Measurements from ENCODE around the gene CAPN3.
"Not testable (repeated sequence)": the region's sequence is repeated elsewhere in the genome, so short reads cannot be mapped to it uniquely, and the experiment has no call there.

The CAPN3 gene

DNA sequence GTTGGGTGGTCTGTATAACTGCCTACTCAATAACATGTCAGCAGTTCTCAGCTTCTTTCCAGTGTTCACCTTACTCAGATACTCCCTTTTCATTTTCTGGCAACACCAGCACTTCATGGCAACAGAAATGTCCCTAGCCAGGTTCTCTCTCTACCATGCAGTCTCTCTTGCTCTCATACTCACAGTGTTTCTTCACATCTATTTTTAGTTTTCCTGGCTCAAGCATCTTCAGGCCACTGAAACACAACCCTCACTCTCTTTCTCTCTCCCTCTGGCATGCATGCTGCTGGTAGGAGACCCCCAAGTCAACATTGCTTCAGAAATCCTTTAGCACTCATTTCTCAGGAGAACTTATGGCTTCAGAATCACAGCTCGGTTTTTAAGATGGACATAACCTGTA, at the start of gene CAPN3:
CAPN3 (plus strand) TSS at position 253 of the 400 bp plus-strand sequence. CDS start 305 bp downstream, outside the sequence.
- no peaks in the 10 kb centered on the region for H3K9me3 Mint-ChIP-seq
- peaks cover 36% of the 10 kb centered on the region for H3K36me3 Mint-ChIP-seq
- no peak within 1 kb of the TSS for H3K27ac Mint-ChIP-seq
- H3K27me3 Mint-ChIP-seq, result no peaks in the 10 kb centered on the region
- no peak within 1 kb of the TSS for H3K4me3 Mint-ChIP-seq
- no peak for ATAC-seq
- H3K4me1 Mint-ChIP-seq, result no peaks in the 10 kb centered on the region

GRCh38 chr15:42313463-42313862, 45.8 kb upstream of the CAPN3 start:
- Mint-ChIP-seq H3K4me3 (no peak overlapping the region), H3K4me1 (no peaks in the 10 kb centered on the region), H3K27ac (no peak overlapping the region), H3K27me3 (no peaks in the 10 kb centered on the region), H3K9me3 (no peaks in the 10 kb centered on the region), H3K36me3 (peaks cover 72% of the 10 kb centered on the region)
- no peak for ATAC-seq

DNA sequence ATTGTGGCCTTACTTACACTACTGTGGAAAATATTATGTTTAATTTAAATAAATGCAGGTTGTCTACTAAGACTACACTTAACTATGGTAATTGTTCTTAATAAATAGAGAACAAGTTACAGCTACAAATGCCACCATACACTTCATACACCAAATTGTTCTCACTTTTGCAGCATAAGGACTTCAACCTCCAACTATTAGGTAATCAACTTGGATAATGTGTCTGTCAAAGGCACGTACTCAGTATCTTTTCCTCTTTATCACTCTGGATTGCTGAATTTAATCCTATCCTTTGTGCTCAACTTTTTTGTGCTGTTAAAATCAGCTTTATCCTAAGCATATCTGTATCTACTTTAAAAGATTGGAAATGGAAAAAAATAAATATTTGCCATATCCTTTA, 44.5 kb upstream of the CAPN3 start:
- Mint-ChIP-seq H3K9me3 (no peaks in the 10 kb centered on the region), H3K27ac (no peak overlapping the region), H3K36me3 (peaks cover 67% of the 10 kb centered on the region), H3K27me3 (no peaks in the 10 kb centered on the region), H3K4me3 (no peak overlapping the region), H3K4me1 (no peaks in the 10 kb centered on the region)
- ATAC-seq, result no peak

GRCh38 chr15:42315521-42315920, 43.8 kb upstream of the CAPN3 start:
- no peak overlapping the region for H3K27ac Mint-ChIP-seq
- no peak overlapping the region for H3K4me3 Mint-ChIP-seq
- H3K36me3 Mint-ChIP-seq, result peaks cover 60% of the 10 kb centered on the region
- no peaks in the 10 kb centered on the region for H3K9me3 Mint-ChIP-seq
- H3K27me3 Mint-ChIP-seq, result no peaks in the 10 kb centered on the region
- H3K4me1 Mint-ChIP-seq, result no peaks in the 10 kb centered on the region
- no peak for ATAC-seq

DNA sequence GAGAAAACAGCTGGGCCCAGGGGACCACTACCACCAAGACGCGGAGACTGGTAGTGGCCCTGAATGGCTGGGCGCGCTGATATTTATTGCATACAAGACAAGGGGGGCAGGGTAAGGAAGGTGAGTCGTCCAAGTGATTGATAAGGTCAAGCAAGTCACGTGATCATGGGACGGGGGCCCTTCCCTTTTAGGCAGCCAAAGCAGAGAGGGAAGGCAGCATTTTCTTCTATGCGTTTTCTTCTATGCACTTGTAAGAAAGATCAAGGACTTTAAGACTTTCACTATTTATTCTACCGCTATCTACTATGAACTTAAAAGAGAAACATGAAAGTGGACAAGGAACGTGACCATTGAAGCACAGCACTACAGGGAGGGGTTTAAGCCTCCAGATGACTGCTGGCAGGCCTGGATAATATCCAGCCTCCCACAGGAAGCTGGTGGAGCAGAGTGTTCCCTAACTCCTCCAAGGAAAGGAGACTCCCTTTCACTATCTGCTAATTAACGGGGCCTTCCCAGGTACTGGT, 43.0 kb upstream of the CAPN3 start:
- H3K27ac Mint-ChIP-seq, H3K4me1 Mint-ChIP-seq, ATAC-seq, H3K27me3 Mint-ChIP-seq, H3K9me3 Mint-ChIP-seq, H3K4me3 Mint-ChIP-seq: not testable (repeated sequence)
- peaks cover 59% of the 10 kb centered on the region for H3K36me3 Mint-ChIP-seq

- peaks cover 62% of the 10 kb centered on the region for H3K36me3 Mint-ChIP-seq
- ATAC-seq, result no peak
- H3K4me3 Mint-ChIP-seq, result no peak overlapping the region
- no peaks in the 10 kb centered on the region for H3K4me1 Mint-ChIP-seq
- H3K27me3 Mint-ChIP-seq, result no peaks in the 10 kb centered on the region
- H3K27ac Mint-ChIP-seq, result no peak overlapping the region
- H3K9me3 Mint-ChIP-seq, result no peaks in the 10 kb centered on the region
Observed at GRCh38 chr15:42319206-42319605, 40.1 kb upstream of the CAPN3 start.

DNA sequence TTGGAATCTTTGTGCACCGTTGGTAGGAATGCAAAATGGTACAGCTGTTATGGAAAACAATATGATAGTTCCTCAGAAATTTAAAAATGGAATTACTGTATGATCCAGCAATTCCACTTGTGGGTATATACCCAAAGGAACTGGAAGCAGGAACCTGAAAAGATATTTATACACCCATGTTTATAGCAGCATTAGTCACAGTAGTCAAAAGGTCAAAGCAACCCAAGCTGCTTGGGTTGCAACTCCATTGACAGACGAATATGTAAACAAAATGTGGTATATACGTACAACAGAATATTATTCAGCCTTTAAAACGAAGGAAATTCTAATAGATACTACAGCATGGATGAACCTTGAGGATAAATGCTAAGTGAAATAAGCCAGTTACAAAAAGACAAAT, 35.0 kb upstream of the CAPN3 start:
- no peaks in the 10 kb centered on the region for H3K9me3 Mint-ChIP-seq
- H3K27ac Mint-ChIP-seq, result no peak overlapping the region
- no peak overlapping the region for H3K4me3 Mint-ChIP-seq
- H3K36me3 Mint-ChIP-seq, result peaks cover 85% of the 10 kb centered on the region
- ATAC-seq, result no peak
- H3K27me3 Mint-ChIP-seq, result no peaks in the 10 kb centered on the region
- H3K4me1 Mint-ChIP-seq, result no peaks in the 10 kb centered on the region

- H3K4me3 Mint-ChIP-seq, result no peak overlapping the region
- no peaks in the 10 kb centered on the region for H3K27me3 Mint-ChIP-seq
- H3K27ac Mint-ChIP-seq, result no peak overlapping the region
- no peaks in the 10 kb centered on the region for H3K4me1 Mint-ChIP-seq
- peaks cover 63% of the 10 kb centered on the region for H3K36me3 Mint-ChIP-seq
- ATAC-seq, result no peak
- H3K9me3 Mint-ChIP-seq, result no peaks in the 10 kb centered on the region
Observed at GRCh38 chr15:42329161-42329560, 30.1 kb upstream of the CAPN3 start.

DNA sequence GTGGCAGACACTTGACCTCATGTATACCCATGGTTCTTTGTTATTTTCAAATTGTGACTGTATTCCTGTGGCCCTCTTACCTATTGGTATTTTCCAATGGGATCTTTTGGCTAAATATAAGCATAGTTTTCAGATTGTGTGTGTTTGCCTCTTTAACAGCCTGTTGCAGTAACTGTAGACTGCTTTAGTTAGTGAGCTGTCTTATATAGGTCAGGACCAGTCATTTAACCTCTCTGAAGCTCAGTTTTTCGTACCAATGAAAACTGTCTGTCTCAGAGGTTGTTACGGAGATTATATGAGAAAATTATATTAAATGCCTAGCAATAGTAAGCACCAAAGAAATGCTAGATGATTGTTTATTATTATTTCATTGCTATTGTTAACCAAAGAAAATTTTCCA, 29.3 kb upstream of the CAPN3 start:
- Mint-ChIP-seq H3K36me3 (peaks cover 62% of the 10 kb centered on the region), H3K27ac (no peak overlapping the region), H3K9me3 (peaks cover 3% of the 10 kb centered on the region), H3K4me3 (no peak overlapping the region), H3K27me3 (no peaks in the 10 kb centered on the region), H3K4me1 (no peaks in the 10 kb centered on the region)
- ATAC-seq, result no peak

DNA sequence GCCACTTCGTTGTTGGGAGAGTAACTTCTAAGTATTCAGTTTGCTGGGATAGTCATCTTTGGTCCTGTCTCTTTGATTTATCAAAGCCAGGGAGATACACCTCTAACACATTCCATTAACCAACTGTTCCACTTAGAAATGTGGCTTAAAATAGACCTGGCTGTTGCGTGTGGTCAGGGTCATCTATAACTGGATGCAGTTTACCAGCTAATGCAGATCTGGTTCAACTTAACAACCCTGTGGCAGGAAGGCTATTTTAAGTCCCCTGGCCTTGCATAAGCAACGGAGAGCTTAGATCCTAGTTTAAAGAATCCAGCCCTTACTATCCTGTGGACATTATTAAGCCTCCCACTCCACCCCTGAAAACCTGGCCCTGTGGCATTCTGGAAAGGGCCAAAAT, 28.1 kb upstream of the CAPN3 start:
- Mint-ChIP-seq H3K27me3 (no peaks in the 10 kb centered on the region), H3K4me3 (no peak overlapping the region), H3K9me3 (peaks cover 8% of the 10 kb centered on the region), H3K4me1 (no peaks in the 10 kb centered on the region), H3K27ac (no peak overlapping the region), H3K36me3 (peaks cover 60% of the 10 kb centered on the region)
- no peak for ATAC-seq

DNA sequence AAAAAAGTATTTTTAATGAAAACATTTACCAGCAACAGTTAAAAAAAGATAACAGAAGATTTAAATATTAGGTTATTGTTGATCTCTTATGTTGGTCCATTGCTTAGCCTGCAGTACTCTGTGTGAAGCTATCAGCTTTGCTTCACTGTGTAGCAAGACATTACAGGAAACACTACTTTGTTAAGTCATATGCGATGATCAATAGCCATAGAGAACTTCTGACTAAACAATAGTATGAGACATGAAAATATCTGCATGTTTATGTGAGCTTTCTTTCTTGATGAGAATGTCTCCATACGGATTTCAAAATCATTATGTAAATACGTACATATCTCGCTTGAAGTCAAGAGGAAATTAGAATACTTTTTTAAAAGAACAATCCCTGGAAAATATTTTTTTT, 27.0 kb upstream of the CAPN3 start:
- no peak for ATAC-seq
- H3K9me3 Mint-ChIP-seq, result peaks cover 12% of the 10 kb centered on the region
- H3K36me3 Mint-ChIP-seq, result peaks cover 58% of the 10 kb centered on the region
- no peaks in the 10 kb centered on the region for H3K27me3 Mint-ChIP-seq
- H3K4me1 Mint-ChIP-seq, result no peaks in the 10 kb centered on the region
- no peak overlapping the region for H3K27ac Mint-ChIP-seq
- H3K4me3 Mint-ChIP-seq, result no peak overlapping the region

DNA sequence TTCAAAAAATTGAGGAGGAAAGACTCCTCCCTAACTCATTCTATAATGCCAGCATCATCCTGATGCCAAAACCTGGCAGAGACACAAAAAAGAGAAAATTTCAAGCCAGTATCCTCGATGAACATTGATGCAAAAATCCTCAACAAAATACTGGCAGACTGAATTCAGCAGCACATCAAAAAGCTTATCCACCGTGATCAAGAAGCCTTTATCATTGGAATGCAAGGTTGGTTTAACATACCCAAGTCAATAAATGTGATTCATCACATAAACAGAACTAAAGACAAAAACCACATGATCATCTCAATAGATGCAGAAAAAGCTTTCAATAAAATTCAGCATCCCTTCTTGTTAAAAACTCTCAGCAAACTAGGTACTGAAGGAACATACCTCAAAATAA, 24.2 kb upstream of the CAPN3 start:
- Mint-ChIP-seq H3K4me3 (no peak overlapping the region), H3K27ac (no peak overlapping the region), H3K9me3 (peaks cover 12% of the 10 kb centered on the region), H3K36me3 (peaks cover 47% of the 10 kb centered on the region), H3K27me3 (no peaks in the 10 kb centered on the region), H3K4me1 (no peaks in the 10 kb centered on the region)
- no peak for ATAC-seq

DNA sequence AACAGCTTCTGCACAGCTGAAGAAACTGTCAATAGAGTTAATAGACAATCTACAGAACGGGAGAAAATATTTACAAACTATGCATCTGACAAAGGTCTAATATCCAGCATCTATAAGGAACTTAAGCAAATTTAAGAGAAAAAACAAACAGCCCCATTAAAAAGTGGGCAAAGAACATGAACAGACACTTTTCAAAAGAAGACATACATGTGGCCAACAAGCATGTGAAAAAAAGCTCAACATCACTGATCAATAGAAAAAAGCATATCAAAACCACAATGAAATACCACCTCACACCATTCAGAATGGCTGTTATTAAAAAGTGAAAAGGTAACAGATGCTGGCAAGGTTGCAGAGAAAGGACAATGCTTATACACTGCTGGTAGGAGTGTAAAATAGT, 22.7 kb upstream of the CAPN3 start:
- not testable (repeated sequence) for H3K27ac Mint-ChIP-seq, ATAC-seq, H3K27me3 Mint-ChIP-seq, H3K4me3 Mint-ChIP-seq, H3K4me1 Mint-ChIP-seq
- Mint-ChIP-seq H3K9me3 (peaks cover 12% of the 10 kb centered on the region), H3K36me3 (peaks cover 39% of the 10 kb centered on the region)

- Mint-ChIP-seq H3K36me3 (peaks cover 38% of the 10 kb centered on the region), H3K9me3 (peaks cover 12% of the 10 kb centered on the region)
- H3K27ac Mint-ChIP-seq, H3K4me1 Mint-ChIP-seq, H3K27me3 Mint-ChIP-seq, H3K4me3 Mint-ChIP-seq, ATAC-seq: not testable (repeated sequence)
Observed at GRCh38 chr15:42337104-42337503, 22.2 kb upstream of the CAPN3 start.

GRCh38 chr15:42338500-42338899, 20.8 kb upstream of the CAPN3 start:
- Mint-ChIP-seq H3K36me3 (peaks cover 42% of the 10 kb centered on the region), H3K27ac (no peak overlapping the region), H3K4me1 (no peaks in the 10 kb centered on the region), H3K27me3 (no peaks in the 10 kb centered on the region), H3K9me3 (peaks cover 12% of the 10 kb centered on the region), H3K4me3 (no peak overlapping the region)
- ATAC-seq, result no peak

DNA sequence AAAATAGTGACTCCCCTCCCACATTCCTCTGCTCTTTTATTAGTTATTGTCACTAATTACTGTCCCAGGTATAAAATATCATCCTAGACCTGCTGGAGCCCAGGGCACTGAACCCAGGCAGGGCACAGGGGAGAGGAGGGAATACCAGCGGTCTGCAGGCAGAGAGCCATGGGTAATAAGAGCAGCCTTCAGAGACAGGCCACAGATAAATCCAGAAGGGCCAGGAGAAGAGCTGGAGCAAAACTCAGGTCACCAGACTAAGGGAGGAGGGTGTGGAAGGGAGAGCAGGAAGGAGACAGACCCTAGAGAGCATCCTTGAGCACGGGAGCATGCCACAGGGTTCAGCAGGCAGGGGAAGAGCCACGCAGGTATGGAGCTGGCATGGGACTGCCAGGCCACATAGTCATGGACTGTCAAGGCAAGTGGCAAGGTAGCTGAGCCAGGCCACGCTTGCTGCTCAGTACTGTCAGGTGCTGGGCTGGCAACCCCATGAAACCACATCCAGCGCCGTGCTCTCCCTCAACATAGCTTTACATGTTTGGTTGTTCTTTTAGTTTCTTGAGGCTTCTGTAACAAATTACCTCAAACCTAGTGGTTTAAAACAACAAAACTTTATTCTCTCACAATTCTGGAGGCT, 15.6 kb upstream of the CAPN3 start:
- H3K4me3 Mint-ChIP-seq, result no peak overlapping the region
- H3K27me3 Mint-ChIP-seq, result no peaks in the 10 kb centered on the region
- H3K27ac Mint-ChIP-seq, result no peak overlapping the region
- no peak for ATAC-seq
- no peaks in the 10 kb centered on the region for H3K4me1 Mint-ChIP-seq
- H3K36me3 Mint-ChIP-seq, result peaks cover 55% of the 10 kb centered on the region
- no peaks in the 10 kb centered on the region for H3K9me3 Mint-ChIP-seq

All from stimulated activated memory B cell treated with anti-CD40 and anti-IgM and Interleukin-4, amounts not matched to agents 10 μg/mL and 1 μg/mL and 100 μg/mL, for 72 hours (primary cell).